Caco-2 (cell line): ENCODE results near the gene GIGYF1. TPM values are rescaled to one million over a fixed set of nuclear protein-coding genes. Genes with fewer than 3 reads are reported as not detected.

Experiments used
- BruUV-seq: library from RNA; stranded (reverse); fragments of 400-500 nt; replicated peaks from 2 replicates; lab custom pipeline; 2021; lab: Mats Ljungman, UMichigan
- CTCF ChIA-PET: fragments of 300-600 bp; sonication (Branson Sonifier 250); formaldehyde crosslinking; loops from one replicate; lab custom pipeline; 2022; ENCODE audit warnings: antibody characterized with exemption; lab: Charles Lee
- POLR2A ChIA-PET: fragments of 300-600 bp; sonication (Branson Sonifier 250); formaldehyde crosslinking; loops from one replicate; lab custom pipeline; 2022; ENCODE audit warnings: antibody characterized with exemption; lab: Charles Lee
- DNase-seq, 2 experiments: peaks; one replicate each; pipeline versions ENCODE4 v3.0.0 to v3.0.0-alpha.2; 2020 to 2022
- H3K27me3 ChIP-seq: replicated peaks from 2 replicates; pipeline ENCODE4 v1.6.0; 2011; ENCODE audit warnings: low read length; ENCODE audit not compliant: control insufficient read depth, insufficient read depth
- H3K36me3 ChIP-seq: 2 replicates; pipeline ENCODE4 v1.5.1; 2011; ENCODE audit warnings: low read length; ENCODE audit not compliant: control insufficient read depth, insufficient read depth
- H3K4me1 ChIP-seq: fragments of 250-450 bp; sonication (Bioruptor Pico); 2 replicates; pipeline ENCODE4 v1.5.1; 2020; ENCODE audit warnings: mild to moderate bottlenecking
- H3K4me3 ChIP-seq: 2 replicates; pipeline ENCODE4 v1.5.1; 2011; ENCODE audit warnings: low read depth, mild to moderate bottlenecking, control low read depth, low read length
- H3K9me3 ChIP-seq: fragments of 250-450 bp; sonication (Bioruptor Pico); 2 replicates; pipeline ENCODE4 v1.5.1; 2020; ENCODE audit warnings: mild to moderate bottlenecking, moderate library complexity
- H3K27ac Mint-ChIP-seq: one replicate; pipeline ENCODE4 v1.8.0; 2022; ENCODE audit warnings: mixed read lengths; ENCODE audit not compliant: unreplicated experiment
- H3K27me3 Mint-ChIP-seq: one replicate; pipeline ENCODE4 v1.8.0; 2022; ENCODE audit warnings: mixed read lengths; ENCODE audit not compliant: insufficient read depth, unreplicated experiment
- H3K36me3 Mint-ChIP-seq: one replicate; pipeline ENCODE4 v1.8.0; 2022; ENCODE audit warnings: mild to moderate bottlenecking, mixed read lengths; ENCODE audit not compliant: insufficient read depth, unreplicated experiment
- H3K4me1 Mint-ChIP-seq: one replicate; pipeline ENCODE4 v1.8.0; 2022; ENCODE audit warnings: low read depth, mixed read lengths; ENCODE audit not compliant: unreplicated experiment
- H3K4me3 Mint-ChIP-seq: one replicate; pipeline ENCODE4 v1.8.0; 2022; ENCODE audit warnings: mild to moderate bottlenecking, moderate library complexity, mixed read lengths; ENCODE audit not compliant: unreplicated experiment
- H3K9me3 Mint-ChIP-seq: one replicate; pipeline ENCODE4 v1.8.0; 2022; ENCODE audit warnings: mixed read lengths; ENCODE audit not compliant: unreplicated experiment
- intact Hi-C: fragments of 100-400 bp; cut with micrococcal nuclease; formaldehyde crosslinking; loops from one replicate; pipeline ENCODE4 v1.10.0; 2022; ENCODE audit not compliant: unreplicated experiment
- total RNA-seq: library from RNA; stranded (reverse); gene quantifications from 2 replicates; pipeline ENCODE4 v1.2.3, GENCODE V29; 2022
- TF ChIP-seq, protein P1 (sequence below), 2 experiments: fragments of 200-600 bp in 1 of 2; IDR thresholded peaks; 1 replicate in 1 of 2; 2 replicates in 1 of 2; pipeline versions ENCODE4 v1.5.1 to v1.8.0; 2011 to 2022; ENCODE audit warnings: antibody characterized with exemption in 1 of 2, control low read depth in 1 of 2, inconsistent platforms in 1 of 2, low read depth in 1 of 2, low read length in 1 of 2, mild to moderate bottlenecking in 1 of 2, moderate library complexity in 1 of 2; ENCODE audit not compliant: insufficient read depth in 1 of 2, severe bottlenecking in 1 of 2, unreplicated experiment in 1 of 2

GIGYF1 gene
- total RNA-seq, 1 experiment from 2014 or later = 53.1 TPM

DNA sequence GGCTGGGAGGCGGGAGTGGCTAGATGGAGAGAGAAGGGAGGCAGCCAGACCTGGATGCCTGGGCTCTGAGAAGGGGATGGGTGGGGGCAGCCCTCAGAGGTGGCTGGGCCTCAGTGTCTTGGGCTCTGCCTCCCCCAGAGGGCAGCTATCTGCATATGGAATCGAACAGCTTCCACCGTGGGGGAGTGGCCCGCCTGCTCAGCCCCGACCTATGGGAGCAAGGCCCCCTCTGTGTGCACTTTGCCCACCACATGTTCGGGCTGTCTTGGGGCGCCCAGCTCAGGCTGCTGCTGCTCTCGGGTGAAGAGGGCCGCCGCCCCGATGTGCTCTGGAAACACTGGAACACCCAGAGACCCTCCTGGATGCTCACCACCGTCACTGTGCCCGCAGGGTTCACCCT, 42.6 kb upstream of the GIGYF1 start:
- DNase-seq = no peak
- Mint-ChIP-seq H3K27ac (no peak overlapping the region), H3K9me3 (no peaks in the 10 kb centered on the region), H3K4me1 (no peaks in the 10 kb centered on the region), H3K27me3 (peaks cover 3% of the 10 kb centered on the region), H3K36me3 (no peaks in the 10 kb centered on the region), H3K4me3 (no peak overlapping the region)
- Histone ChIP-seq H3K4me1 (no peaks in the 10 kb centered on the region), H3K27me3 (no peaks in the 10 kb centered on the region), H3K4me3 (no peak overlapping the region), H3K36me3 (no peaks in the 10 kb centered on the region), H3K9me3 (no peaks in the 10 kb centered on the region)
- POLR2A ChIA-PET = no interaction called here
- TF ChIP-seq, protein P1, sequence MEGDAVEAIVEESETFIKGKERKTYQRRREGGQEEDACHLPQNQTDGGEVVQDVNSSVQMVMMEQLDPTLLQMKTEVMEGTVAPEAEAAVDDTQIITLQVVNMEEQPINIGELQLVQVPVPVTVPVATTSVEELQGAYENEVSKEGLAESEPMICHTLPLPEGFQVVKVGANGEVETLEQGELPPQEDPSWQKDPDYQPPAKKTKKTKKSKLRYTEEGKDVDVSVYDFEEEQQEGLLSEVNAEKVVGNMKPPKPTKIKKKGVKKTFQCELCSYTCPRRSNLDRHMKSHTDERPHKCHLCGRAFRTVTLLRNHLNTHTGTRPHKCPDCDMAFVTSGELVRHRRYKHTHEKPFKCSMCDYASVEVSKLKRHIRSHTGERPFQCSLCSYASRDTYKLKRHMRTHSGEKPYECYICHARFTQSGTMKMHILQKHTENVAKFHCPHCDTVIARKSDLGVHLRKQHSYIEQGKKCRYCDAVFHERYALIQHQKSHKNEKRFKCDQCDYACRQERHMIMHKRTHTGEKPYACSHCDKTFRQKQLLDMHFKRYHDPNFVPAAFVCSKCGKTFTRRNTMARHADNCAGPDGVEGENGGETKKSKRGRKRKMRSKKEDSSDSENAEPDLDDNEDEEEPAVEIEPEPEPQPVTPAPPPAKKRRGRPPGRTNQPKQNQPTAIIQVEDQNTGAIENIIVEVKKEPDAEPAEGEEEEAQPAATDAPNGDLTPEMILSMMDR (IDR thresholded peaks at IDR 0.05; ENCODE audit: insufficient read depth in 1 of 2, low read depth in 1 of 2, low read length in 1 of 2, severe bottlenecking in 1 of 2, unreplicated experiment in 1 of 2) = no peak
- intact Hi-C loops = no loop called here
- CTCF ChIA-PET = no interaction called here
- BruUV-seq = no TSS peak

DNA sequence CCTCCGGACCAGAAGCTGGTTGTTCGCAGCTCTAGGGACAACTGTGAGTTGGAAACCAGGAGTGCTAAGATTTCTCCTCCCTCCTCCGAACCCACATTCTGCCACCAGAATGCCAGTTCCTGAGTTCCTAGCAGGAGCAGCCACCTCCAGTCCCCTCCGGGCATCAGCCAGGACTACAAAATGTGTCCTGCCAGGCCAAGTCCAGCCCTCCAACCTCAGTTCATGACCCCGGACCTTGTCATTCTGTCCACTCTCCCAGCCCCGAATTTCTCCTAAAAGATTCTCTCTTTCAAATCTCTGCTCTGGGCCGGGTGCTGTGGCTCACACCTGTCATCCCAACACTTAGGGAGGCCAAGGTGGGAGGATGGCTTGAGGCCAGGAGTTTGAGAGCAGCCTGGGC, 41.7 kb upstream of the GIGYF1 start:
- no TSS peak for BruUV-seq
- no peak for DNase-seq
- intact Hi-C loops = no loop called here
- POLR2A ChIA-PET = no interaction called here
- Histone ChIP-seq H3K9me3 (no peaks in the 10 kb centered on the region), H3K4me3 (no peak overlapping the region), H3K4me1 (no peaks in the 10 kb centered on the region), H3K27me3 (no peaks in the 10 kb centered on the region), H3K36me3 (no peaks in the 10 kb centered on the region)
- TF ChIP-seq, protein P1 (IDR thresholded peaks at IDR 0.05; ENCODE audit: insufficient read depth in 1 of 2, low read depth in 1 of 2, low read length in 1 of 2, severe bottlenecking in 1 of 2, unreplicated experiment in 1 of 2) = no peak
- no peak overlapping the region for H3K27ac Mint-ChIP-seq
- no peaks in the 10 kb centered on the region for H3K4me1 Mint-ChIP-seq
- peaks cover 3% of the 10 kb centered on the region for H3K27me3 Mint-ChIP-seq
- CTCF ChIA-PET = no interaction called here
- H3K36me3 Mint-ChIP-seq = no peaks in the 10 kb centered on the region
- no peak overlapping the region for H3K4me3 Mint-ChIP-seq
- H3K9me3 Mint-ChIP-seq = no peaks in the 10 kb centered on the region

- Histone ChIP-seq H3K9me3 (no peaks in the 10 kb centered on the region), H3K36me3 (no peaks in the 10 kb centered on the region), H3K27me3 (no peaks in the 10 kb centered on the region), H3K4me1 (no peaks in the 10 kb centered on the region), H3K4me3 (no peak overlapping the region)
- Mint-ChIP-seq H3K9me3 (no peaks in the 10 kb centered on the region), H3K27ac (no peak overlapping the region), H3K36me3 (no peaks in the 10 kb centered on the region), H3K27me3 (peaks cover 3% of the 10 kb centered on the region), H3K4me1 (no peaks in the 10 kb centered on the region), H3K4me3 (no peak overlapping the region)
- ChIA-PET POLR2A (no interaction called here), CTCF (interaction anchor here (0.6 to 0.7 kb wide), 2 partner anchors 27 to 122 kb away, joined by 3 to 7 read pairs; no protein-coding TSS in a partner anchor)
- TF ChIP-seq, protein P1 (IDR thresholded peaks at IDR 0.05; ENCODE audit: insufficient read depth in 1 of 2, low read depth in 1 of 2, low read length in 1 of 2, severe bottlenecking in 1 of 2, unreplicated experiment in 1 of 2) = no peak
- DNase-seq = no peak
- no TSS peak for BruUV-seq
- intact Hi-C loops = no loop called here
Observed at GRCh38 chr7:100731937-100732636, 38.0 kb upstream of the GIGYF1 start.
